GM12874 (cell line): ENCODE measurements around the gene RNF14.

ENCODE experiments used
- TF ChIP-seq, protein P1 (sequence below): IDR thresholded peaks from 2 replicates; pipeline ENCODE4 v1.5.1; 2011; ENCODE audit warnings: low read depth, mild to moderate bottlenecking, control low read depth, low read length, moderate library complexity; ENCODE audit not compliant: insufficient read depth

The RNF14 gene

GRCh38 chr5:141969783-141970771, 1.2 kb downstream of the RNF14 start:
- TF ChIP-seq, protein P1, sequence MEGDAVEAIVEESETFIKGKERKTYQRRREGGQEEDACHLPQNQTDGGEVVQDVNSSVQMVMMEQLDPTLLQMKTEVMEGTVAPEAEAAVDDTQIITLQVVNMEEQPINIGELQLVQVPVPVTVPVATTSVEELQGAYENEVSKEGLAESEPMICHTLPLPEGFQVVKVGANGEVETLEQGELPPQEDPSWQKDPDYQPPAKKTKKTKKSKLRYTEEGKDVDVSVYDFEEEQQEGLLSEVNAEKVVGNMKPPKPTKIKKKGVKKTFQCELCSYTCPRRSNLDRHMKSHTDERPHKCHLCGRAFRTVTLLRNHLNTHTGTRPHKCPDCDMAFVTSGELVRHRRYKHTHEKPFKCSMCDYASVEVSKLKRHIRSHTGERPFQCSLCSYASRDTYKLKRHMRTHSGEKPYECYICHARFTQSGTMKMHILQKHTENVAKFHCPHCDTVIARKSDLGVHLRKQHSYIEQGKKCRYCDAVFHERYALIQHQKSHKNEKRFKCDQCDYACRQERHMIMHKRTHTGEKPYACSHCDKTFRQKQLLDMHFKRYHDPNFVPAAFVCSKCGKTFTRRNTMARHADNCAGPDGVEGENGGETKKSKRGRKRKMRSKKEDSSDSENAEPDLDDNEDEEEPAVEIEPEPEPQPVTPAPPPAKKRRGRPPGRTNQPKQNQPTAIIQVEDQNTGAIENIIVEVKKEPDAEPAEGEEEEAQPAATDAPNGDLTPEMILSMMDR: no peak

DNA sequence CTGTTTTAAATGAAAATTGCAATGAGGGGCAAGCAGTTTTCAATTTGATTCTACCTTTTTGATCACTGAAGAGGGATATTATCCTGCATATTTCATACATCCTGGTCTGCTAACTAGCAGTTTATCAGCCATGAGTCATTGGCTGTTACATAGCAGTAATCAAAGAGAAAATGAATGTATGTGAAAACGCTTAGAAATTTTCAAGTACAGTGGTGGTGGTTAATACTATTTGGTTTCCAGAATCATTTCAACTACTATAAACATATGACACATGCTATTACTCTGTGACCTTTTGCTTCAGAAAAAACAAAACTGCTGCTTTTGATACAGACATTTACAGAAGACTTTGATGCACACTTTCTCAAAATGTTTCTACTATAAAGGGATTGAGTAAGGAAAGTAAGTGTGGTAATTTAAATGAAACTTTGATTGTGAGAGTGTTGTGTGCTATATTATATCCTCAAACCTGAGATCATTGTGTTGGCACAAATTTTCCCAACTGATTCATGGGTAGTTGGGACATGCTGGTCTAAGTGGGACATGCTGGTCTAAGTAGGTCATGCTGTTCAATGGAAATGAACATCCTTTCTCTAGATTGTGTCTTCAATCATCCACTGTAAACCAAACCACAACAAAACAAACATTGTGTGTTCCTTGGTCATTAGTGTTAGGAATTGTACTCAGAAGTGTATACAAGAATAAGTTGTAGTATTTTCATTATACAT, 5.1 kb downstream of the RNF14 start:
- TF ChIP-seq, protein P1: no peak

GRCh38 chr5:141976176-141976575, 7.3 kb downstream of the RNF14 start:
- TF ChIP-seq, protein P1: no peak

GRCh38 chr5:141978389-141978788, 9.5 kb downstream of the RNF14 start:
- TF ChIP-seq, protein P1: no peak

- TF ChIP-seq, protein P1: no peak
Measured at GRCh38 chr5:141982626-141983025, 13.7 kb downstream of the RNF14 start.

GRCh38 chr5:141986072-141986471, 17.2 kb downstream of the RNF14 start:
- TF ChIP-seq, protein P1: no peak

DNA sequence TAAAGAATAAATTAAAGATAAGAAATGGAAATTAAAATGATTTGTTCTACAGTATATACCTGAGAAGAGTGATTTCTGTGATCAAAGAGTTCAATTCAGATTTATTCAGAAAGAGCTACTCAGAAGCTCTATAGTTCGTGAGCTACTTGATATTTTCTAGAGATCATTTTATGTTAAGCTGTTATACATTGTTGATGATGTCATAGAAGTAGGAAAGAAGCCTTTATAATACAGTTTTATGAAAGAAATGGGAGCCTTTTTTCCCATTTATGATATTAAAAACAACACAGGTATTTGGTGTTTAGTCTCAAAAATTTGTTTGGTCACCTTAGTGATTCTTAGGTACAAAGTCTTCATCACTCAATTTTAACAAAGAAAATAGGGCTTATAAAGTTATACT, 20.8 kb downstream of the RNF14 start:
- TF ChIP-seq, protein P1: no peak
